K562 (cell line): ENCODE results near the gene SFXN5. TPM values are rescaled to one million over a fixed set of nuclear protein-coding genes. Genes with fewer than 3 reads are reported as not detected.

Experiments
- ATAC-seq: fragments of 200-7000 bp; cut with Tn5 transposase; 3 replicates; pipeline ENCODE4 v1.9.1; 2020; ENCODE audit warnings: moderate library complexity
- BruUV-seq: library from RNA; stranded (reverse); fragments of 400-500 nt; replicated peaks from 2 replicates; lab custom pipeline; 2021; lab: Mats Ljungman, UMichigan
- CTCF ChIA-PET: fragments of 300-600 bp; formaldehyde crosslinking; extraction: SDS; loops from one replicate; lab custom pipeline; 2021; ENCODE audit warnings: low intra/inter-chr PET ratio; lab: Yijun Ruan, JAX
- POLR2A ChIA-PET: fragments of 300-600, 350-650 bp; sonication (Branson Sonifier 250); formaldehyde crosslinking; extraction: SDS; loops from one replicate; lab custom pipeline; 2021; ENCODE audit warnings: antibody characterized with exemption, inconsistent platforms; lab: Yijun Ruan, JAX
- DNase-seq, 4 experiments: peaks; one replicate each; pipeline versions ENCODE4 v3.0.0 to v3.0.0-alpha.2; 2011 to 2018; ENCODE audit warnings: low spot score in 3 of 4, mixed read lengths in 3 of 4; ENCODE audit errors: extremely low read depth in 1 of 4
- FAIRE-seq: peaks from 2 replicates; lab custom pipeline; 2011; peaks lifted over from hg19 to GRCh38; lab: Jason Lieb, UNC
- H2AFZ ChIP-seq: 2 replicates; pipeline ENCODE4 v1.6.0; 2011; ENCODE audit warnings: low read depth, low read length, control low read depth, inconsistent platforms
- H3K27ac ChIP-seq: fragments of 200-600 bp; 3 replicates; pipeline ENCODE4 v1.8.0; 2011; ENCODE audit warnings: low read depth, mild to moderate bottlenecking, control low read depth, inconsistent platforms, low read length, moderate library complexity, mixed read lengths; ENCODE audit errors: extremely low read depth
- H3K27me3 ChIP-seq, 2 experiments: fragments of 300-600 bp in 1 of 2; 2 replicates in 1 of 2; 3 replicates in 1 of 2; pipeline versions ENCODE4 v1.6.0 to v1.8.0; 2011; ENCODE audit warnings: inconsistent platforms in 2 of 2, low read length in 2 of 2, mild to moderate bottlenecking in 1 of 2, mixed read lengths in 1 of 2, moderate library complexity in 1 of 2; ENCODE audit not compliant: control insufficient read depth in 2 of 2, insufficient read depth in 2 of 2
- H3K36me3 ChIP-seq: fragments of 300-600 bp; 3 replicates; pipeline ENCODE4 v1.8.0; 2011; ENCODE audit warnings: mild to moderate bottlenecking, low read length, inconsistent platforms; ENCODE audit not compliant: control insufficient read depth, insufficient read depth
- H3K4me1 ChIP-seq, 2 experiments: fragments of 200-600 bp in 1 of 2; replicated peaks in 1 of 2; 2 replicates in 1 of 2; 3 replicates in 1 of 2; pipeline versions ENCODE4 v1.5.1 to v1.8.0; 2011; ENCODE audit warnings: inconsistent platforms in 2 of 2, low read length in 2 of 2, mild to moderate bottlenecking in 1 of 2, mixed read lengths in 1 of 2, moderate library complexity in 1 of 2; ENCODE audit not compliant: control insufficient read depth in 2 of 2, insufficient read depth in 2 of 2
- H3K4me2 ChIP-seq: 2 replicates; pipeline ENCODE4 v1.6.1; 2011; ENCODE audit warnings: low read length, control low read depth, inconsistent platforms, mixed read lengths; ENCODE audit not compliant: insufficient read depth
- H3K4me3 ChIP-seq: fragments of 200-600 bp; sonication (generic), shearing (Covaris generic); 2 replicates; pipeline ENCODE4 v1.5.1; 2016; ENCODE audit warnings: control low read depth, inconsistent platforms
- H3K79me2 ChIP-seq: fragments of 200-600 bp; 3 replicates; pipeline ENCODE4 v1.8.0; 2011; ENCODE audit warnings: low read length, inconsistent platforms; ENCODE audit not compliant: control insufficient read depth, insufficient read depth
- H3K9ac ChIP-seq, 2 experiments: 2 replicates each; pipeline versions ENCODE4 v1.6.0 to v1.6.1; 2011; ENCODE audit warnings: low read depth in 2 of 2, low read length in 2 of 2, control low read depth in 1 of 2, inconsistent platforms in 1 of 2, mild to moderate bottlenecking in 1 of 2, mixed read lengths in 1 of 2; ENCODE audit not compliant: insufficient read depth in 1 of 2
- H3K9me1 ChIP-seq: one replicate; pipeline ENCODE4 v1.6.0; 2011; ENCODE audit warnings: inconsistent platforms, mild to moderate bottlenecking, low read length, moderate library complexity; ENCODE audit not compliant: control insufficient read depth, insufficient read depth
- H3K9me3 ChIP-seq: replicated peaks from 2 replicates; pipeline ENCODE4 v1.5.1; 2011; ENCODE audit warnings: low read depth, low read length, inconsistent platforms; ENCODE audit not compliant: control insufficient read depth, insufficient read depth
- H4K20me1 ChIP-seq: replicated peaks from 2 replicates; pipeline ENCODE4 v1.6.1; 2011; ENCODE audit warnings: low read length, inconsistent platforms, mixed read lengths; ENCODE audit not compliant: control insufficient read depth, insufficient read depth
- BRD9 ChIP-seq: fragments of 450-650 bp; IDR thresholded peaks from 2 replicates; pipeline ENCODE4 v1.6.1; 2018; ENCODE audit warnings: low read depth; ENCODE audit not compliant: partially characterized antibody
- CREB5 ChIP-seq: fragments of 250-450 bp; sonication (Bioruptor Pico); IDR thresholded peaks from 2 replicates; pipeline ENCODE4 v1.5.0; 2020; ENCODE audit warnings: mild to moderate bottlenecking
- E2F6 ChIP-seq, 2 experiments: IDR thresholded peaks; 2 replicates each; pipeline ENCODE4 v1.6.1; 2011; ENCODE audit warnings: borderline replicate concordance in 1 of 2, control low read depth in 1 of 2, low read depth in 1 of 2, low read length in 1 of 2, mild to moderate bottlenecking in 1 of 2, mixed read lengths in 1 of 2, moderate library complexity in 1 of 2; ENCODE audit not compliant: insufficient read depth in 1 of 2, insufficient read length in 1 of 2, poor library complexity in 1 of 2, severe bottlenecking in 1 of 2; ENCODE audit errors: extremely low read depth in 1 of 2
- HMGXB4 ChIP-seq: sonication (generic); formaldehyde crosslinking; IDR thresholded peaks from 2 replicates; pipeline ENCODE4 v1.8.1; 2023; ENCODE audit warnings: mild to moderate bottlenecking, missing genetic modification reagents
- MCM5 ChIP-seq: fragments of 450-650 bp; IDR thresholded peaks from 2 replicates; pipeline ENCODE4 v1.6.1; 2016; ENCODE audit warnings: low read depth
- MLLT1 ChIP-seq, 2 experiments: fragments of 450-650 bp; IDR thresholded peaks; 2 replicates each; pipeline ENCODE4 v1.6.1; 2016
- NCOA2 ChIP-seq, 2 experiments: fragments of 450-650 bp; IDR thresholded peaks; 2 replicates each; pipeline ENCODE4 v1.6.1; 2018; ENCODE audit warnings: mild to moderate bottlenecking in 2 of 2, moderate library complexity in 1 of 2; ENCODE audit not compliant: partially characterized antibody in 2 of 2
- NR2F6 ChIP-seq: fragments of 450-650 bp; formaldehyde crosslinking; IDR thresholded peaks from 2 replicates; pipeline ENCODE4 v1.4.0; 2020; ENCODE audit warnings: mild to moderate bottlenecking
- RBM15 ChIP-seq: fragments of 200-400 bp; formaldehyde crosslinking; IDR thresholded peaks from 2 replicates; pipeline ENCODE4 v1.6.1; 2018; ENCODE audit warnings: mild to moderate bottlenecking, low read length, moderate library complexity; ENCODE audit not compliant: insufficient read depth
- ZNF507 ChIP-seq: conservative IDR thresholded peaks from 2 replicates; pipeline ENCODE4 v1.6.1; 2017; ENCODE audit warnings: missing genetic modification characterization, missing compliant biosample characterization
- ZNF511 ChIP-seq: sonication (generic); formaldehyde crosslinking; IDR thresholded peaks from 2 replicates; pipeline ENCODE4 v1.8.0; 2022; ENCODE audit warnings: mild to moderate bottlenecking, missing genetic modification reagents
- WGBS: fragments of 100-300 bp; shearing (Covaris generic); methylation state at CpG from one replicate; pipeline ENCODE4 v1.1.6; 2016; ENCODE audit warnings: low coverage, mixed read lengths; ENCODE audit not compliant: insufficient coverage; ENCODE audit errors: missing lambda C conversion rate; 5-methylcytosine and 5-hydroxymethylcytosine counted together
- in situ Hi-C: fragments of 300-500 bp; cut with MboI; formaldehyde crosslinking; loops from 4 replicates; pipeline ENCODE4 v1.15.0; 2018; ENCODE audit warnings: inconsistent platforms, mixed read lengths
- intact Hi-C: fragments of 100-400 bp; cut with micrococcal nuclease; formaldehyde crosslinking; loops from 2 replicates; pipeline ENCODE4 v1.14.2; 2022
- polyA plus RNA-seq, 8 experiments: library from polyadenylated mRNA; depleted of rRNA in 4 of 8; stranded (reverse) in 5 of 8; unstranded in 3 of 8; fragments of >200 nt; fragmentation: Nextera tagmentation in 2 of 8; fragmentation: Illumina TruSeq in 1 of 8; extraction: Ambion mirVana in 2 of 8; extraction: Trizol in 1 of 8; gene quantifications; 2 replicates each; pipeline versions ENCODE4 v1.2.1 to v1.2.3, GENCODE V29; 2011 to 2014; ENCODE audit warnings: inconsistent platforms in 1 of 8, missing spikeins in 1 of 8
- total RNA-seq, 7 experiments: library from RNA; depleted of rRNA in 6 of 7; stranded (reverse); fragments of >200 nt in 6 of 7; fragmentation: Illumina TruSeq in 2 of 7; extraction: Trizol in 2 of 7; gene quantifications; 2 replicates each; pipeline versions ENCODE4 v1.2.1 to v1.2.3, GENCODE V29; 2011 to 2021; ENCODE audit warnings: low replicate concordance in 1 of 7

SFXN5 gene
- total and polyA plus RNA-seq, 9 of the 15 experiments (the other 6 are each of a cell fraction or from before 2014, with no cell fraction given) = 8.3 to 22.6 (median 16.0) TPM

GRCh38 chr2:73101626-73102256 is 30.2 kb upstream of the SFXN5 start (continued):
- no peak for TF ChIP-seq CREB5 (CRISPR knock-in tag)
- no peak for TF ChIP-seq RBM15
- TF ChIP-seq NCOA2 (IDR thresholded peaks at IDR 0.05; ENCODE audit: partially characterized antibody in 2 of 2) = no peak
- TF ChIP-seq E2F6 (IDR thresholded peaks at IDR 0.05; ENCODE audit: borderline replicate concordance in 1 of 2, extremely low read depth in 1 of 2, insufficient read depth in 1 of 2, insufficient read length in 1 of 2, low read depth in 1 of 2, low read length in 1 of 2, poor library complexity in 1 of 2, severe bottlenecking in 1 of 2) = no peak
- TF ChIP-seq, all 486 proteins: peak for 0

GRCh38 chr2:73100956-73101355 is 29.4 kb upstream of the SFXN5 start:
- WGBS = 59% methylated on average over 3 of the region's 4 CpGs
- Histone ChIP-seq H3K79me2 (no peaks in the 10 kb centered on the region), H3K4me1 (no peaks in the 10 kb centered on the region; a peak in 2 of 5 replicates), H3K4me2 (no peak overlapping the region), H3K9me3 (no peaks in the 10 kb centered on the region), H3K9me1 (no peaks in the 10 kb centered on the region), H3K27ac (no peak overlapping the region), H3K36me3 (no peaks in the 10 kb centered on the region), H4K20me1 (peaks cover 35% of the 10 kb centered on the region), H2AFZ (no peak overlapping the region), H3K27me3 (peaks cover 0 to 7% of the 10 kb centered on the region in 2 experiments; a peak in 1 of 5 replicates), H3K9ac (no peak overlapping the region), H3K4me3 (no peak overlapping the region)
- in situ Hi-C loops = no loop called here
- FAIRE-seq = no peak
- no peak for DNase-seq
- no TSS peak for BruUV-seq
- ChIA-PET CTCF (no interaction called here), POLR2A (interaction anchor here (0.6 to 1.3 kb wide), 3 partner anchors 9 to 155 kb away, joined by 3 read pairs; no protein-coding TSS in a partner anchor)
- intact Hi-C loops = no loop called here
- TF ChIP-seq ZNF507 = no peak
- TF ChIP-seq NR2F6 (CRISPR knock-in tag) = no peak
- TF ChIP-seq HMGXB4 (CRISPR knock-in tag) = no peak
- TF ChIP-seq ZNF511 (CRISPR knock-in tag) = no peak
- no peak for TF ChIP-seq MCM5
- TF ChIP-seq MLLT1 (IDR thresholded peaks at IDR 0.05) = no peak
- TF ChIP-seq BRD9 = no peak
- ATAC-seq = no peak
